HepG2 (cell line): ENCODE data around the gene NAP1L1. TPM values are rescaled to one million over a fixed set of nuclear protein-coding genes. Genes with fewer than 3 reads are reported as not detected.

Experiments
- ASH2L ChIP-seq: fragments of 300-600, 200-600 bp; sonication (generic); IDR thresholded peaks from 2 replicates; pipeline ENCODE4 v1.7.0; 2017; ENCODE audit warnings: low read depth, mild to moderate bottlenecking, moderate library complexity, mixed read lengths, low read length; ENCODE audit not compliant: insufficient read length
- ATF7-NPFF ChIP-seq: sonication (generic); formaldehyde crosslinking; IDR thresholded peaks from 2 replicates; pipeline ENCODE4 v1.8.1; 2023; ENCODE audit warnings: mild to moderate bottlenecking, low read depth, missing genetic modification reagents, moderate library complexity
- BCL6 ChIP-seq: IDR thresholded peaks from 2 replicates; pipeline ENCODE4 v1.6.1; 2016; ENCODE audit warnings: missing genetic modification reagents, missing compliant biosample characterization
- CBX1 ChIP-seq: IDR thresholded peaks from one replicate; pipeline ENCODE4 v1.6.1; 2016; ENCODE audit warnings: antibody characterized with exemption, low read depth
- CEBPB ChIP-seq: IDR thresholded peaks from 2 replicates; pipeline ENCODE4 v1.6.1; 2011; ENCODE audit warnings: low read depth, low read length, improper control_type of control experiment, borderline replicate concordance
- DMAP1 ChIP-seq: IDR thresholded peaks from 2 replicates; pipeline ENCODE4 v1.6.1; 2016
- MATR3 ChIP-seq: sonication (generic); formaldehyde crosslinking; IDR thresholded peaks from 2 replicates; pipeline ENCODE4 v1.4.0; 2020; ENCODE audit warnings: missing genetic modification reagents
- POLR2A ChIP-seq, 2 experiments: IDR thresholded peaks; 2 replicates each; pipeline ENCODE4 v1.6.1; 2011; ENCODE audit warnings: low read depth in 2 of 2, low read length in 2 of 2, mild to moderate bottlenecking in 1 of 2, moderate library complexity in 1 of 2; ENCODE audit not compliant: insufficient read depth in 1 of 2
- RFX5 ChIP-seq: IDR thresholded peaks from 2 replicates; pipeline ENCODE4 v1.6.1; 2011; ENCODE audit warnings: low read depth, low read length, improper control_type of control experiment
- RXRA ChIP-seq: sonication (generic); formaldehyde crosslinking; IDR thresholded peaks from 2 replicates; pipeline ENCODE4 v1.5.1; 2020; ENCODE audit warnings: missing genetic modification reagents
- SKI ChIP-seq: fragments of 450-650 bp; IDR thresholded peaks from one replicate; pipeline ENCODE4 v1.6.1; 2018; ENCODE audit warnings: mild to moderate bottlenecking; ENCODE audit not compliant: partially characterized antibody
- SMC3 ChIP-seq: IDR thresholded peaks from 2 replicates; pipeline ENCODE4 v1.6.1; 2011; ENCODE audit warnings: low read length, improper control_type of control experiment
- SMYD3 ChIP-seq: sonication (generic); formaldehyde crosslinking; IDR thresholded peaks from 2 replicates; pipeline ENCODE4 v1.8.1; 2023; ENCODE audit warnings: mild to moderate bottlenecking, missing genetic modification reagents
- TP53 ChIP-seq: sonication (generic); formaldehyde crosslinking; conservative IDR thresholded peaks from 2 replicates; pipeline ENCODE4 v1.4.0; 2020; ENCODE audit warnings: missing genetic modification reagents
- YY1 ChIP-seq: IDR thresholded peaks from 2 replicates; pipeline ENCODE4 v1.6.1; 2011; ENCODE audit warnings: low read length, low read depth, moderate library complexity, mild to moderate bottlenecking; ENCODE audit not compliant: insufficient read depth, insufficient replicate concordance
- ZBTB42 ChIP-seq: sonication (generic); formaldehyde crosslinking; IDR thresholded peaks from 2 replicates; pipeline ENCODE4 v1.5.0; 2020; ENCODE audit warnings: mild to moderate bottlenecking, missing genetic modification reagents
- ZNF138 ChIP-seq: sonication (generic); formaldehyde crosslinking; IDR thresholded peaks from 2 replicates; pipeline ENCODE4 v1.5.0; 2020; ENCODE audit warnings: mild to moderate bottlenecking, low read depth, missing genetic modification reagents
- ZNF207 ChIP-seq: fragments of 450-650 bp; IDR thresholded peaks from 2 replicates; pipeline ENCODE4 v1.6.1; 2016; ENCODE audit warnings: antibody characterized with exemption, borderline replicate concordance
- ZNF569 ChIP-seq: sonication (generic); formaldehyde crosslinking; IDR thresholded peaks from 2 replicates; pipeline ENCODE4 v1.5.0; 2020; ENCODE audit warnings: mild to moderate bottlenecking, missing genetic modification reagents, moderate library complexity, borderline replicate concordance
- ZNF615 ChIP-seq: sonication (generic); formaldehyde crosslinking; IDR thresholded peaks from 2 replicates; pipeline ENCODE4 v1.5.0; 2020; ENCODE audit warnings: mild to moderate bottlenecking, missing genetic modification reagents, borderline replicate concordance
- ZNF740 ChIP-seq: sonication (generic); formaldehyde crosslinking; IDR thresholded peaks from 2 replicates; pipeline ENCODE4 v1.4.0; 2020; ENCODE audit warnings: missing genetic modification reagents
- ZNF747 ChIP-seq: sonication (generic); formaldehyde crosslinking; IDR thresholded peaks from 2 replicates; pipeline ENCODE4 v1.8.1; 2023; ENCODE audit warnings: missing genetic modification reagents, mild to moderate bottlenecking, borderline replicate concordance
- ZNF83 ChIP-seq: sonication (generic); formaldehyde crosslinking; IDR thresholded peaks from 2 replicates; pipeline ENCODE4 v1.4.0; 2020; ENCODE audit warnings: missing genetic modification reagents, mild to moderate bottlenecking, borderline replicate concordance
- ZNF879 ChIP-seq: sonication (generic); formaldehyde crosslinking; IDR thresholded peaks from 2 replicates; pipeline ENCODE4 v1.8.1; 2023; ENCODE audit warnings: missing genetic modification reagents
- polyA plus RNA-seq, 8 experiments: library from polyadenylated mRNA; depleted of rRNA in 3 of 8; stranded (reverse) in 7 of 8; unstranded in 1 of 8; fragments of >200 nt; fragmentation: Illumina TruSeq in 4 of 8; extraction: Trizol in 4 of 8; gene quantifications; 2 replicates each; pipeline versions ENCODE4 v1.2.1 to v1.2.3, GENCODE V29; 2011 to 2016; ENCODE audit warnings: low read depth in 4 of 8, missing spikeins in 1 of 8, mixed read lengths in 1 of 8; ENCODE audit not compliant: insufficient read depth in 1 of 8
- total RNA-seq, 5 experiments: library from RNA; depleted of rRNA; stranded (reverse); fragments of >200 nt; fragmentation: Illumina TruSeq; extraction: Trizol; gene quantifications; 2 replicates each; pipeline ENCODE4 v1.2.3, GENCODE V29; 2016; ENCODE audit warnings: low read depth in 1 of 5
- TF ChIP-seq, protein P1 (sequence below): sonication (generic); formaldehyde crosslinking; IDR thresholded peaks from 2 replicates; pipeline ENCODE4 v1.5.0; 2020; ENCODE audit warnings: missing genetic modification reagents
- TF ChIP-seq, protein P2 (sequence below): sonication (generic); formaldehyde crosslinking; IDR thresholded peaks from 2 replicates; pipeline ENCODE4 v1.4.0; 2020; ENCODE audit warnings: mild to moderate bottlenecking, missing genetic modification reagents

The NAP1L1 gene
- total and polyA plus RNA-seq, 2 of the 13 experiments (the other 11 are each of a cell fraction or from before 2014, with no cell fraction given): 207 to 309 TPM

DNA sequence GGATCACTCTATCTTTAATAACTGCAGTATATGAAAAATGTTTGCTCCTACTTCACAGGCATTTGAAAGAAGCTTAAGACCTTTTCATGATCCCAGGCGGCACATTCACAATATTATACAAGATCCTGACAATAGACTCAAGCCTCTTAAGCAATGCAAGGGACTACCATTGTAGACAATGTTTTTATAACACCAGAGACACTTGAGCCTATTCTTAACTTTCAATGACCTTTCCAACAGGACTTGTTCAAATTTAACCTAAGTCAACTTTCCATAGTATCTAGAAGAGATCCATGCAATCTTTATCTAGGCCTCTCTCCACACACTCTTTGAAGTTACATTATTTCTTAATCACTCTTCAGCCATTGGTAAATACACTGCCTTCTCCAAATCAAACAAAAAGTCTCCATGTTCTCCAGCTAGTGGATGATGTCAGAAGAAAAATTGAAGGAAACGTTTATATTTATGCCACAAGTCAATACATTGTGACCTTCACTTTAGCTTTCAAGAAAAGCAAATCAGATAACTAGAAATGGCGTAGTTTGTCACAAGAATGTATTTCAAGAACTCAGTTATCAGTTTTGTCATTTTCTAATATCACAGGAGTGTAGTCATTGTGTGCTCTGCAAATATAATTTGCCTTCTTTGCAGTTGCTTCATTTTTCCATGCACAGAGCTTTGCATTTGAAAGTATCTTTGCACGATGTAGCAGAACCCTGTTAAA lies 94.1 kb downstream of the NAP1L1 start (continued):
- TF ChIP-seq, protein P1, sequence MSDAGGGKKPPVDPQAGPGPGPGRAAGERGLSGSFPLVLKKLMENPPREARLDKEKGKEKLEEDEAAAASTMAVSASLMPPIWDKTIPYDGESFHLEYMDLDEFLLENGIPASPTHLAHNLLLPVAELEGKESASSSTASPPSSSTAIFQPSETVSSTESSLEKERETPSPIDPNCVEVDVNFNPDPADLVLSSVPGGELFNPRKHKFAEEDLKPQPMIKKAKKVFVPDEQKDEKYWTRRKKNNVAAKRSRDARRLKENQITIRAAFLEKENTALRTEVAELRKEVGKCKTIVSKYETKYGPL: peak; percentile 49; the same call in 1 of the 2 replicates
- TF ChIP-seq BCL6 (CRISPR knock-in tag): peak; percentile 99
- peak; percentile 35; the same call in 1 of the 2 replicates for TF ChIP-seq DMAP1 (CRISPR knock-in tag)
- peak; percentile 85 for TF ChIP-seq YY1
- TF ChIP-seq ZNF138 (CRISPR knock-in tag): no peak
- no peak for TF ChIP-seq POLR2A (IDR thresholded peaks at IDR 0.05; ENCODE audit: insufficient read depth in 1 of 2, low read depth in 2 of 2, low read length in 2 of 2)
- TF ChIP-seq CBX1: no peak
- 0 out of 2 replicates have a peak, but pooled peaks have one; percentile 49 for TF ChIP-seq SMYD3 (CRISPR knock-in tag)
- TF ChIP-seq ZNF83 (CRISPR knock-in tag): no peak
- no peak for TF ChIP-seq RFX5
- TF ChIP-seq ZNF569 (CRISPR knock-in tag): no peak
- no peak for TF ChIP-seq ATF7-NPFF (CRISPR knock-in tag)
- TF ChIP-seq TP53 (CRISPR knock-in tag): no peak
- no peak for TF ChIP-seq MATR3 (CRISPR knock-in tag)
- peak; percentile 54 for TF ChIP-seq ASH2L
- TF ChIP-seq, protein P2, sequence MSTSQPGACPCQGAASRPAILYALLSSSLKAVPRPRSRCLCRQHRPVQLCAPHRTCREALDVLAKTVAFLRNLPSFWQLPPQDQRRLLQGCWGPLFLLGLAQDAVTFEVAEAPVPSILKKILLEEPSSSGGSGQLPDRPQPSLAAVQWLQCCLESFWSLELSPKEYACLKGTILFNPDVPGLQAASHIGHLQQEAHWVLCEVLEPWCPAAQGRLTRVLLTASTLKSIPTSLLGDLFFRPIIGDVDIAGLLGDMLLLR (CRISPR knock-in tag): no peak
- peak; percentile 93 for TF ChIP-seq SKI
- no peak for TF ChIP-seq ZBTB42 (CRISPR knock-in tag)
- no peak for TF ChIP-seq ZNF879 (CRISPR knock-in tag)
- no peak for TF ChIP-seq ZNF615
- TF ChIP-seq RXRA (CRISPR knock-in tag): peak; percentile 45; the same call in 1 of the 2 replicates
- no peak for TF ChIP-seq ZNF740 (CRISPR knock-in tag)
- peak; percentile 20; the same call in 1 of the 2 replicates for TF ChIP-seq SMC3
- TF ChIP-seq ZNF207: no peak
- TF ChIP-seq ZNF747 (CRISPR knock-in tag): no peak; the same call in 1 of the 2 replicates
- peak; percentile 90 for TF ChIP-seq CEBPB
